ENCODE measurements around the gene NTMT1.

NTMT1 gene

DNA sequence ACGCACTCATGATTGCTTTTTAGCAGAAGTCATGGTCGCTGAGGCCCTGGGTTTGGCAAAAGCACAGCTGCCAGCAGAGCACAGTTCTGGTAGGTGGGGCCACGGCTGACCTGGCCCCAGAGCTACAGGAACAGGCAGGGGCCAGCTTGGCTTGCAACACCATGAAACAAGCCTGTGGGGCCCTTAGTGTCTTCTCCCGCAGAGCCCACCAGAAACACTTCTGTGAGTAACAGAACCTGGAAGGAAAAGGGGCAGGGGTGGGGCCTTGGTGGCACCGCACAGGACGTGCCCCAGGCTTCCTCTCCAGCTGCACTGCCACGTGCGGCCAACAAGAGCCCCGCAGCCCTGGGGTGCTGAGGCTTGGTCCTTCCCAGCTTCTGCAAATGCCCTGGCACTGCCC is 11.1 kb downstream of the NTMT1 start:
- DNase-seq = no peak

GRCh38 chr9:129637673-129638439 is 11.9 kb downstream of the NTMT1 start:
- no peak for DNase-seq

GRCh38 chr9:129639034-129639630 is 13.2 kb downstream of the NTMT1 start:
- no peak for DNase-seq

GRCh38 chr9:129639756-129640085 is 13.8 kb downstream of the NTMT1 start:
- peak in 1 of 14 donors; percentile 59 for DNase-seq

- peak in 7 of 14 donors; percentile 26 to 62 (median 45) for DNase-seq
These were observed 14.3 kb downstream of the NTMT1 start for GRCh38 chr9:129640086-129640870.

GRCh38 chr9:129640871-129641749 is 15.1 kb downstream of the NTMT1 start:
- DNase-seq = no peak

DNA sequence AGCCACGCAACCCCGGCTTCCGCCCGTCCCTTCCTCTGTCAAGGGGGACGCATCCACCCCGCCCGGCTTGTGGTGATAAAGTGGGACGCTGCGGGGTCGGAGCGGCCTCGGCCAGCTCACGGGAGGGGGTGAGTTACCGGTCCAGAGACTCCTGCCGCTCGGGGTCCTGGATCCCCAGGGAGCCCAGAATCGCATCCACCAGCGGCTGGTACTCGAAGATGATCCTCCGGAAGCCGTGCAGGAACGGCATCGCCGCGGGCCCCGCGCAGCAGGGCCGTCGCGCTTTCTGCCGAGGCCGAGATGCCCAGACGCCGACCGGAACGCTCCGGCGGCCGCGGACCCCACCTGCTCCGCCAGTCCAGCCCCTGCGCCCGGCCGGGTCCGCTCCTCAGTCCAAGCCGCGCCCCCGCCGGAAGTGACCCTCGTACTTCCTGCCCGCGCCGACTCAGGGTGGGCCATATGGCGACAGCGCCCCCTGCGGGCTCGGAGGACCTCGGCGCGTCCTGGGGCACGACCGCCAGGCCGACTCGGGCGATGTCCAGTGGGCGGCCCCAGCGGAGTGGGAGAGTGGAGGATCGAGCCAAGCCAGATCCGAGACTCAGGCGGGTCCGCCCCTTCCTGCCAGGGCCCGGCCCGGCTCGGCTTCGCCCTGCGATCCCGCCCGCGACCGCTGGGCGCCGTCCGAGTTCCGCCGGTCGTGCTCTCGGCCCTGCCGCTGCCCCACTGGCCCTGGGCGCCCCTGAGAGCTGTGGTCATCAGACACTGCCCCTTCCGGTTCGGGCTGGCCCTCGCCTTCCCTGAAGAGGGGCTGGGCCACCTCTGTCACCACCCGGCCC is 16.0 kb downstream of the NTMT1 start, which contains the start of gene ASB6:
Gene ASB6 (minus strand): TSS at position 402 of the 836 bp plus-strand sequence. CDS start 152 bp downstream, at position 250.
- peak; percentile 54 to 99 (median 93) for DNase-seq

DNA sequence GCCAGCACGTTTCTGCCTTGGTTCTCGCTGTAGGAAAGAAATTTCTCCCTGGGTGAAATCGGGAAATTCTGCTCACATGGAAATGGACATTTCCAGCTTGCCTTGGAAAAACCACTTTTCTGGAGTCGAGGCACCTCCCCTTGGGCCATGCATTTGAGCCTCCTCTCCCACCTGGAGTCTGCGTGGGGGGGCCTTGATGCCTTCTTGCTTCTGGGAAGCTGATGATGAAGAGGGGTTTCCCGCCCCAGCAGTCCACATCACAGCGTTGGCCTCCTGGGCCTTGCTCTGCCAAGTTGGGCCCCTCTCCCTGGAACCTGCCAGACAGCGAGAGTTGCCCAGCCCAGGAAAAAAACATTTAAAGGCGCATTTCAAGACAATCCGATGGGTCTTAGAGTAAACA is 17.7 kb downstream of the NTMT1 start:
- no peak for DNase-seq

DNA sequence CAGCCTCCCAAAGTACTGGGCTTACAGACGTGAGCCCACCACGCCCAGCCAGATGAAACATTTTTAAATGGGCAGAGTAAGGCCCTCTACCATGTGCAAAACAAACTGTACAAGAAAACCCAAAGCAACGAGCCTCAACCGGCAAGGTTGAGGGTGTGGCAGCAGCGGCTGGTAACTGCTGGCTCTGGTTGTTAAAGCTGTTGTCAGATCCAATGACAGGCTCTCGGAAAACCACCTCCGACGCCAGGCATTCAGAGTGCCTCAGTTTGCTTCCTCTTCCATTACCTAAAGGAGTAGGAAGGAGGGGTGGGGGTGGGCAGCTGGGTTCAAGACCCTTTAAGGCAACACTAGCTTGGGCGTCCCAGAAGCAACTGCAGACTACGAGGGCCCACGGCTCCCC is 18.4 kb downstream of the NTMT1 start:
- no peak for DNase-seq

DNA sequence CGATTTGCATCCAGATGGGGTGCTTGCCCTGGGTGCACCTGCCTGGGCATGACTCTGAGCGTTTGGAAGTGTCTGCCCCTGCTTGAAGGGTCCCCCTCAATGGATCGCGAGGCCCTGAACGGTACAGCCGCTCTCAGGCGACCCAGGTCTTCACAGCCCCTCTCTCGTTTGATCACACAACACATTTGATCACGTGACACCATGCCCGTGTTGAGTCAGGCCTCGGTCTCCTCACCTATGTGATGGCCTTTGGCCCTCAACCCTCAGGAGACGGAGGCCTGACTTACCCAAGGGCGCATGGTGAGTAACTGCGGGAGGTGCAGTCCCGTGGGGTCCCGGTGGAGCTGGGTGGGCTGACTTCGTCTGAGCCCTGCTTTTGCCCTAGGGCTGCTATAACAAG is 18.9 kb downstream of the NTMT1 start:
- no peak for DNase-seq

- DNase-seq = no peak
These were observed 20.3 kb downstream of the NTMT1 start for GRCh38 chr9:129646252-129646651.

- DNase-seq = no peak
These were observed 20.7 kb downstream of the NTMT1 start for GRCh38 chr9:129646654-129647053.

DNA sequence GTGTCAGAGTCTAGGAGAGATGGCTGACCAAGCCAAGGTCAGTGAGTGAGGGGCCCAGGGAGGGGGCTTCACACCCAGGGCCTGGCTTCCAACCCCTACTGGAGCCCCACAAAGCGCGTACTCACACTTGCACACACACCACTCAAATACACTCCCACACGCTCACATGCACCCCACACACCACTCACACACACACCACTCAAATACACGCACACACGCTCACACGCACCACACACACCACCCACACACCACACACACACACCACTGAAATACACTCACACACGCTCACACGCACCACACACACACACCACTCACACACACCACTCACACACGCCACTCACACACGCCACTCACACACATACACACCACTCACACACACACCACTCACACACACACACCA is 21.7 kb downstream of the NTMT1 start:
- no peak for DNase-seq

GRCh38 chr9:129648092-129648763 is 22.3 kb downstream of the NTMT1 start:
- no peak for DNase-seq

DNA sequence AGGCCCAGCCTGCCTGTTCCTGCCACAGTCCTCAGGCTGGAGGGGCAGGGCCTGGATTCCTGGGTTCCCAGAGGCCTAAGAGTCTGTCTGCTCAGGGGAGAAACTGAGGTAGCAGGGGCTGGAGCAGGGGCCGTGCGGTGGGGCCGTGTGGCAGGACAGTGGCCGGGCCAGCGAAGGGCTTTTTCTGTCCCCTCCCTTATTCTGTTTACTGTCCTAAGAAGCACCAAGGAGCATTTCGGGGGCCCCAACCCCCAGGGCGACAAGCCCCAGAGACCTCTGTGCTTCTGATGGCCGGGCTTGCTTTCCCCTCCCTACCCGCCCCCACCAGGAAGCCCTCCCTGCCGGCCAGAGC is 22.8 kb downstream of the NTMT1 start:
- DNase-seq = no peak

GRCh38 chr9:129649726-129650679 is 24.0 kb downstream of the NTMT1 start:
- no peak for DNase-seq

- no peak for DNase-seq
These were observed 24.8 kb downstream of the NTMT1 start for GRCh38 chr9:129650680-129651235.

GRCh38 chr9:129653823-129654553 is 28.0 kb downstream of the NTMT1 start:
- DNase-seq = no peak

GRCh38 chr9:129654554-129655040 is 28.6 kb downstream of the NTMT1 start:
- no peak for DNase-seq

All from C1 segment of cervical spinal cord (tissue), 14 donors.